GM23248 (cell line): ENCODE data around the gene PANK1. TPM values are rescaled to one million over a fixed set of nuclear protein-coding genes. Genes with fewer than 3 reads are reported as not detected.

ENCODE experiments used
- DNase-seq: peaks from one replicate; pipeline ENCODE4 v3.0.0-alpha.2; 2015
- H2AFZ ChIP-seq: fragments of 200-600 bp; sonication (generic); 2 replicates; pipeline ENCODE4 v1.6.1; 2016; ENCODE audit warnings: antibody characterized with exemption
- H3F3A ChIP-seq: fragments of 200-600 bp; sonication (generic); 2 replicates; pipeline ENCODE4 v1.6.1; 2016; ENCODE audit warnings: mild to moderate bottlenecking, antibody characterized with exemption, mixed run types; ENCODE audit not compliant: insufficient read depth
- H3K27ac ChIP-seq: fragments of 200-600 bp; sonication (generic); 2 replicates; pipeline ENCODE4 v1.5.1; 2016; ENCODE audit warnings: mild to moderate bottlenecking
- H3K27me3 ChIP-seq: fragments of 200-600 bp; sonication (generic); replicated peaks from 2 replicates; pipeline ENCODE4 v1.6.1; 2016; ENCODE audit warnings: mild to moderate bottlenecking; ENCODE audit not compliant: insufficient read depth
- H3K36me3 ChIP-seq: fragments of 200-600 bp; sonication (generic); 2 replicates; pipeline ENCODE4 v1.6.1; 2016; ENCODE audit warnings: low read depth, mild to moderate bottlenecking
- H3K4me1 ChIP-seq: fragments of 200-600 bp; sonication (generic); 2 replicates; pipeline ENCODE4 v1.6.1; 2016; ENCODE audit warnings: mild to moderate bottlenecking; ENCODE audit not compliant: insufficient read depth
- H3K4me2 ChIP-seq: fragments of 200-600 bp; sonication (generic); one replicate; pipeline ENCODE4 v1.6.1; 2016; ENCODE audit warnings: mild to moderate bottlenecking; ENCODE audit not compliant: unreplicated experiment
- H3K4me3 ChIP-seq: fragments of 200-600 bp; sonication (generic); 2 replicates; pipeline ENCODE4 v1.5.1; 2016; ENCODE audit warnings: mild to moderate bottlenecking
- H3K79me2 ChIP-seq: fragments of 200-600 bp; sonication (generic); 2 replicates; pipeline ENCODE4 v1.6.1; 2016; ENCODE audit warnings: mild to moderate bottlenecking; ENCODE audit not compliant: insufficient read depth
- H3K9ac ChIP-seq: fragments of 200-600 bp; sonication (generic); 2 replicates; pipeline ENCODE4 v1.6.1; 2016; ENCODE audit warnings: mild to moderate bottlenecking
- H3K9me2 ChIP-seq: fragments of 200-600 bp; sonication (generic); 2 replicates; pipeline ENCODE4 v1.6.1; 2016; ENCODE audit warnings: mixed run types, mild to moderate bottlenecking, moderate library complexity; ENCODE audit not compliant: insufficient read depth
- H3K9me3 ChIP-seq: fragments of 200-600 bp; sonication (generic); one replicate; pipeline ENCODE4 v1.6.1; 2017; ENCODE audit warnings: low read depth
- H4K20me1 ChIP-seq: fragments of 200-600 bp; sonication (generic); 2 replicates; pipeline ENCODE4 v1.6.0; 2016; ENCODE audit not compliant: insufficient read depth
- EZH2 ChIP-seq: fragments of 200-600 bp; sonication (generic); IDR thresholded peaks from 2 replicates; pipeline ENCODE4 v1.6.1; 2018; ENCODE audit warnings: antibody characterized with exemption, mild to moderate bottlenecking; ENCODE audit not compliant: insufficient read depth, poor library complexity, severe bottlenecking
- EZH2phosphoT487 ChIP-seq: fragments of 200-600 bp; sonication (generic); IDR thresholded peaks from 2 replicates; pipeline ENCODE4 v1.6.1; 2018; ENCODE audit warnings: antibody characterized with exemption, moderate library complexity, mild to moderate bottlenecking, low read depth; ENCODE audit not compliant: insufficient read depth
- WGBS, 2 experiments: methylation state at CpG; one replicate each; pipeline ENCODE4 v1.1.6; 2015 to 2017; ENCODE audit warnings: low lambda C conversion rate in 2 of 2, low coverage in 1 of 2; ENCODE audit errors: missing lambda C conversion rate in 2 of 2; 5-methylcytosine and 5-hydroxymethylcytosine counted together
- in situ Hi-C: fragments of 300-500 bp; cut with MboI; formaldehyde crosslinking; loops from 2 replicates; pipeline ENCODE4 v1.15.0; 2020
- polyA plus RNA-seq: library from polyadenylated mRNA; unstranded; fragments of >200 nt; fragmentation: Nextera tagmentation; extraction: Ambion mirVana; gene quantifications from 2 replicates; pipeline ENCODE4 v1.2.1, GENCODE V29; 2016
- total RNA-seq: library from RNA; depleted of rRNA; stranded (reverse); fragments of >200 nt; shearing (Covaris generic); gene quantifications from 2 replicates; pipeline ENCODE4 v1.2.3, GENCODE V29; 2014

Gene PANK1
- total and polyA plus RNA-seq, 2 experiments from 2014 or later = 3.3 to 3.6 TPM

GRCh38 chr10:89659143-89660131 lies 14.4 kb upstream of the PANK1 start:
- in situ Hi-C loops = no loop called here
- Histone ChIP-seq H4K20me1 (no peaks in the 10 kb centered on the region), H3K36me3 (no peaks in the 10 kb centered on the region), H3K79me2 (no peaks in the 10 kb centered on the region), H3F3A (peaks cover 22% of the 10 kb centered on the region), H3K4me2 (peak overlapping the region; percentile 85), H2AFZ (peak overlapping the region; percentile 71), H3K9me3 (no peaks in the 10 kb centered on the region), H3K27me3 (no peaks in the 10 kb centered on the region), H3K9me2 (no peaks in the 10 kb centered on the region), H3K9ac (0 out of 2 replicates have a peak overlapping the region, but pooled peaks have one; percentile 30), H3K4me3 (peak overlapping the region; percentile 33), H3K27ac (peak overlapping the region; percentile 68), H3K4me1 (peaks cover 17% of the 10 kb centered on the region)
- 16 to 18% methylated on average over 10 of the region's 10 CpGs for WGBS, 2 experiments
- peak; percentile 90 for DNase-seq
- TF ChIP-seq EZH2 (no peak), EZH2phosphoT487 (0 out of 2 replicates have a peak, but pooled peaks have one; percentile 45)

GRCh38 chr10:89657302-89657701 lies 12.3 kb upstream of the PANK1 start:
- in situ Hi-C loops = no loop called here
- Histone ChIP-seq H3K9me2 (no peaks in the 10 kb centered on the region), H3K36me3 (no peaks in the 10 kb centered on the region), H2AFZ (no peak overlapping the region), H3K27ac (no peak overlapping the region), H3F3A (peaks cover 22% of the 10 kb centered on the region), H3K4me1 (peaks cover 17% of the 10 kb centered on the region), H3K9me3 (no peaks in the 10 kb centered on the region), H4K20me1 (no peaks in the 10 kb centered on the region), H3K4me2 (no peak overlapping the region), H3K4me3 (no peak overlapping the region), H3K79me2 (no peaks in the 10 kb centered on the region), H3K27me3 (no peaks in the 10 kb centered on the region), H3K9ac (no peak overlapping the region)
- no peak for DNase-seq
- no peak for TF ChIP-seq EZH2
- no peak for TF ChIP-seq EZH2phosphoT487
- 42 to 52% methylated on average over 1 of the region's 1 CpG for WGBS, 2 experiments

- Histone ChIP-seq H3K4me1 (peaks cover 17% of the 10 kb centered on the region), H3K27me3 (no peaks in the 10 kb centered on the region), H3K79me2 (no peaks in the 10 kb centered on the region), H3K4me2 (no peak overlapping the region), H3K4me3 (no peak overlapping the region), H3K9ac (no peak overlapping the region), H3K9me2 (no peaks in the 10 kb centered on the region), H3K9me3 (no peaks in the 10 kb centered on the region), H3K36me3 (no peaks in the 10 kb centered on the region), H4K20me1 (no peaks in the 10 kb centered on the region), H2AFZ (no peak overlapping the region), H3F3A (peaks cover 22% of the 10 kb centered on the region), H3K27ac (no peak overlapping the region)
- TF ChIP-seq EZH2phosphoT487 (no peak), EZH2 (no peak)
- DNase-seq = no peak
- 25 to 30% methylated on average over 1 of the region's 1 CpG for WGBS, 2 experiments
- in situ Hi-C loops = no loop called here
These were observed 10.7 kb upstream of the PANK1 start for GRCh38 chr10:89655722-89656121.

GRCh38 chr10:89653410-89653869 lies 8.4 kb upstream of the PANK1 start:
- no peak overlapping the region for H3K4me3 ChIP-seq
- no peak overlapping the region for H2AFZ ChIP-seq
- H3K79me2 ChIP-seq = no peaks in the 10 kb centered on the region
- 72 to 74% methylated on average over 6 of the region's 6 CpGs for WGBS, 2 experiments
- no peaks in the 10 kb centered on the region for H3K9me3 ChIP-seq
- no peaks in the 10 kb centered on the region for H4K20me1 ChIP-seq
- TF ChIP-seq EZH2 (no peak), EZH2phosphoT487 (no peak)
- no peak for DNase-seq
- no peak overlapping the region for H3K4me2 ChIP-seq
- H3K9me2 ChIP-seq = no peaks in the 10 kb centered on the region
- H3K4me1 ChIP-seq = peaks cover 2% of the 10 kb centered on the region
- H3K27me3 ChIP-seq = no peaks in the 10 kb centered on the region
- H3K36me3 ChIP-seq = no peaks in the 10 kb centered on the region
- in situ Hi-C loops = no loop called here
- H3K27ac ChIP-seq = no peak overlapping the region
- peaks cover 7% of the 10 kb centered on the region for H3F3A ChIP-seq
- no peak overlapping the region for H3K9ac ChIP-seq
